ENCODE data around the gene CLDN7.

The CLDN7 gene

GRCh38 chr17:7236808-7237207 is 25.5 kb downstream of the CLDN7 start:
- DNase-seq (ENCODE audit: low spot score) = no peak

GRCh38 chr17:7235693-7236665 is 26.3 kb downstream of the CLDN7 start:
- DNase-seq (ENCODE audit: low spot score) = no peak

DNA sequence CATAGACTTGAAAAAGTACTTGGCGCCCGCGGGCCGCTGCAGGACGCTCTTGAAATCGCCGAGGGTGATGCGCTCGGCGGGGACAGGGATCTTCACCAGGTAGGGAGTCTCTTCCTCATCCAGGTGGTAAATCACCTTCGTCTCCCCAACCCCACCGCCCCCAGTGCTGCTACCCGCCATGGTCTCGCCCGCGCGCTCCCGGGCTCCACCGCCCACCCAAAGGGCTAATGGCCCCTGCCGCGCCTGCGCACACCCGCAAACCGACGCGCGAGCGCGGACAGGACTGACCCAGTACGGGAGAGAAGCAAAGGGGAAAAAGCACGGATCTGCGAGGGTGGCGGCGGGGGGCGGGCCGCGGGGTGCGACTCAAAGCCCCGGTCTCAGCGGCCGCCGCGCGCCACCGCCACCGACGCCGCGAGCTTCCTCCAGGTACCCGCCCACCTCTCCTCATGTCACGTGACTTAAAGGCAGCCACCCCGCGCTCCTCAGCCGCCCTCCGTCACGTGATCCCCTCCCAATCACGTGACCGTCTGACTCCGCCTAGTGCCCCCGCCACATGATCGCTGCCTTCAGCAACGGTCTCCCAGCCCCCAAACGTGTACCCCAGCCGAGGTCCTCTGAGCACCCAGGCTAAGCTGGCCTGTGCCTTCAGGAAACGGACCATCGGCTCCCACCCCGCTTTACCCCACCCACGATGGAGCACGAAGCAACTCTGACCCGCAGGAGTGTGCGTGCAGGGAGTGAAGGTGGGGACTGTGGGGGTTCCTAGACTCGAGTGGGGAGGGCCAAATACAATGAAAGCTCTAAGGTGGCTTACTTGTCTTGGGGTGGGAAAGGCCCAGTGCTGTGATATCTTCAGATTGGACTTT is 28.0 kb downstream of the CLDN7 start, which contains the start of gene DVL2:
Gene DVL2, minus strand, starts transcription at position 435 of the 869 bp plus-strand sequence. Its CDS starts 255 bp downstream, at position 180.
- peak; percentile 94 for DNase-seq (ENCODE audit: low spot score)

GRCh38 chr17:7233701-7234082 is 28.6 kb downstream of the CLDN7 start:
- no peak for DNase-seq (ENCODE audit: low spot score)

- no peak for DNase-seq (ENCODE audit: low spot score)
These were observed 30.2 kb downstream of the CLDN7 start for GRCh38 chr17:7232114-7232513.

DNA sequence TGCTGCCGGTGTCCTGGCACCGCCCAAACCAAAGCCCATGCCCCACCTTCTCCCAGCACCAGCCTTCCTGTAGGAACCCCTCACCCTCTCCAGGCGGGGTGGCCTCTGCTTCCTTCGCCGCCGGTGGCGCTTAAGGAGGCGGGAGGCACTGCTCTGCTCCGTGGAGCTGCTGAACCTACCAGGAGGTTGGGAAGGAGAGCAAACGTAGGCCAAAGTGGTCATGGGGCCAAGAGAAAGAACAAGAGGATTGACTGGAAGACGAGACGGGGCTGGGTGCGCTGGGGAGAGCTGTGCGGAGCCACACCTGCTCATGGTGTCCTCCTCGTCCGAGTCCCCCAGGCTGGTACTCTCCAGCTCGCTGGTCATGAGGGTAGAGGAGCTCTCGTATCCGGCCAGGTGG is 32.8 kb downstream of the CLDN7 start:
- DNase-seq (ENCODE audit: low spot score) = no peak

DNA sequence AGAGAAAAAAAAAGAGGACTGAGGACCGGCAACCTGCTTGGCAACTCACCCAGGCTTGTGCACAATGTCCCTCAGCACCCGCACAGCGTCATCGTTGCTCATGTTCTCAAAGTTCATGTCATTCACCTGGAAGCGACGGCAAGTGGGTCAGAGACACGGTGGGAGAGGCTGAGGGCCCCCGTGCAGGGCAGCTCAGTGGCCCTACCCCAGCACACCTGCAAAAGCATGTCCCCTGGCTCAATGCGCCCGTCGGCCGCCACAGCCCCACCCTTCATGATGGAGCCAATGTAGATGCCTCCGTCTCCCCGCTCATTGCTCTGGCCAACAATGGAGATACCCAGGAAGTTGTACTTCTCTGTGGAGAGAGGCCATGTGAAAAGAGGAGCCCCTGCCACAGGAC is 33.4 kb downstream of the CLDN7 start:
- DNase-seq (ENCODE audit: low spot score) = peak; percentile 1

DNA sequence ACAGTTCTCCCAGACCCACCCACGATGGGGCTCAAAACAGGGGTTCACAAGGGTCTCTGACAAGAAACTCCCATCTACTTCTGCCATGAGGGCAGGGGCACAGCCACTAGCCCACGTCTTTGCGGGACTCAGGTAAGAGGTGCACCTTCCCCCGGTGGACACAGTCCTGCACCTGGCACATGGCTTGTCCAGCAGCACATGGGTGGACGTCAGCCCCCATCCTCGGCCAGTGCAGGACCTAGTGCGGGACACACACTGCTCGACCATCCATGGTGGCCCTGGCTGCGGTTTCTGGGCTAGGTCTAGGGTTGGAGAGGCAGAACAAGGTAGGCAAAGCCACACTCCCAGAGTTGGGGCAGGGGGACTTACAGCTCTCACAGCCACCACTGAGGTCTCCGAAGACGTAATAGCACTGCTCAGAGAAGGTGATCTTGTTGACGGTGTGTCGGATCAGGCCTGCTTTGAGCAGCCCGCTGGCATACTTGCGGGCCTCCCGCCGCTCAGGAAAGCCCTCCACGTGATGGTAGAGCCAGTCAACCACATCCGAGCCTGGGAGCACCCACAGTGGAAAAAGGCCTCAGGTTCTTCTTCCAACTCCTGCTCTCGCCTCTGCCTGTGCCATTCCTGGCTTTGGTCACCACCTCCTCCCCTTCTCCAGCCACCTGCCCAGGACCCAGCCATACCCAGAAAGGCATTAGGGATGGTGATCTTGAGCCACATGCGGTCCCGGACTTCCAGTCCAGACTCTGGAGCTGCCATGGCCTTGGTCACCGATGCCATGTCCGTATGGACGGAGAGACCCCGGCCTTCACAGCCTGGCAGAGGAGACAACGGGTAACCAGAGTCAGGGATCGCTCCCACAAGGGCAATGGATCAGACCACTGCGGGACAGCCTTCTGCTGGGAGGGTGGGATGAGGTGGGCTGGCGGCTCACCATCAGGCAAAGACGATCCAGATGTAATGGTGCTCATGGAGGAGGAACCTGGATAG is 35.3 kb downstream of the CLDN7 start:
- DNase-seq (ENCODE audit: low spot score) = no peak

GRCh38 chr17:7225711-7226331 is 36.5 kb downstream of the CLDN7 start:
- no peak for DNase-seq (ENCODE audit: low spot score)

DNA sequence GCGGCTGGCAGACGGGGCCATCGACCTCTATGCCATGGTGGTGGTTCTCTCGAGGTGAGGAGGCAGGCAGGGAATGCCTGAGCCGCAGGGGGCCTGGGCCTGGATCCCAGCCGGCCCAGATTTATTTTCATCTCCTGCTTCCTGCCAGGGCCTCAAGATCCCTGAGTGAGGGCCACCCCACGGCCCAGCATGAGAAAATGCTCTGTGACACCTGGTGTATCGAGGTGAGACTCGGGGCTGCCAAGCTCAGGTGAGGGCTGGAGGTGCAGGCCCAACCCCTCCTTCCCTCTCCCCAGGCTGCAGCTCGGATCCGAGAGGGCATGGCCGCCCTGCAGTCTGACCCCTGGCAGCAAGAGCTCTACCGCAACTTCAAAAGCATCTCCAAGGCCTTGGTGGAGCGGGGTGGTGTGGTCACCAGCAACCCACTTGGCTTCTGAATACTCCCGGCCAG is 37.6 kb downstream of the CLDN7 start:
- no peak for DNase-seq (ENCODE audit: low spot score)

DNA sequence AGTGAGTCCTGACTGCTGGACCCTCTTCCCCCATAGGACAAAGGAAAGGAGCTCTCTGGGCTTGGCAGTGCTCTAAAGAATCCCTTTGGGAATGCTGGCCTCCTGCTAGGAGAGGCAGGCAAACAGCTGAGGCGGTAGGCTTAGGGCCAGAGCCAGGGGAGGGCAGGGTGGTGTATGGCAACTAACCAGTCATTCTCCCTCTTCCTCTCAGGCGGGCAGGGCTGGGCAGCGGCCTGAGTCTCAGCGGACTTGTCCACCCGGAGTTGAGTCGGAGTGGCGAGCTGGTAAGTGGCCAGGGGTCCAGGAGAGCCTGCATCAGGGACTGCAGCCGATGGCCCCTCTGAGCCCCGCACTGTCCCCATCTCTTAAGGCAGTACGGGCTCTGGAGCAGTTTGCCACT is 38.2 kb downstream of the CLDN7 start:
- no peak for DNase-seq (ENCODE audit: low spot score)

- no peak for DNase-seq (ENCODE audit: low spot score)
These were observed 38.9 kb downstream of the CLDN7 start for GRCh38 chr17:7223375-7223774.

DNA sequence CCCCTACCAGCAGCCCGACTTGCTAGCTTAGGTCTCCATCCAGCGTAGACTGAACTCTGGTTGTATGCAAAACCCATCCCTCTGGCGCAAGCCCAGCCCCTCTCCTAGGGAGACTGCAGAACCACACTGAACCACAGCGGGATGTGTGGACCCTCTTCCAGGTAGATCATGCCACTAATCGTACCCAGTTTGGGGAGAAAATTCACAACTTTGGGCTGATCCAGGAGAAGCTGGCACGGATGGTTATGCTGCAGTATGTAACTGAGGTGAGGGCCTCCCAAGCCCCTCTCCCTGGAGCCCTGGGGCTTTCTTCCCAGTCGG is 39.3 kb downstream of the CLDN7 start:
- no peak for DNase-seq (ENCODE audit: low spot score)

GRCh38 chr17:7222093-7222971 is 39.9 kb downstream of the CLDN7 start:
- DNase-seq (ENCODE audit: low spot score) = no peak

DNA sequence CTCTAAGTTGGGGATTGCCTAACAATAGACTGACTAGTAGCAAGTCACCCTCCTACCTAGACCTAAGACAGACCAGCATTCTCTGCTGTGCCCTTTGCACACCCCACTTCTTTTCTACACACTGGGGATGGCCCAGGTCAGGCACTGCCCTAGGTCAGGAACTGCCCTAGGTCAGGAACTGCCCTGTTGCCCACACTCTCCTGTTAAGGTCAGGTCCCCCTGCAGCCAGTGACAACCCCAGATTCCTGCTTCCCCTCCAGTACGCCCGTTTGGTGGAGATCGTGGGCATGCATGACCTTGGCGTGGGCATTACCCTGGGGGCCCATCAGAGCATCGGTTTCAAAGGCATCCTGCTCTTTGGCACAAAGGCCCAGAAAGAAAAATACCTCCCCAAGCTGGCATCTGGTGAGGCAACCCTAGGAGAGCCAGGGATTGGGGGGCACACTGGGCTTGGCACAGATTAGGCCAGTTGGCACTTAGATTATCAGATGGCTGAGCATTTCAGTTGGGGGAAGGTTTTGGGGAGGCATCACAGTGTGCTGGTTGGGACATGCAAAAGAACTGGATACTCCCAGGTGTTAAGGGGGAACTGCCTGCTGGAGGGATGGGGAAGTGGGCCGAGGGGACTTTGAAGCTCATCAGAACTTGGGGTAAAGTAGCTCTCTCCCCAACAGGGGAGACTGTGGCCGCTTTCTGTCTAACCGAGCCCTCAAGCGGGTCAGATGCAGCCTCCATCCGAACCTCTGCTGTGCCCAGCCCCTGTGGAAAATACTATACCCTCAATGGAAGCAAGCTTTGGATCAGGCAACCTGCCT is 40.8 kb downstream of the CLDN7 start:
- DNase-seq (ENCODE audit: low spot score) = no peak

DNA sequence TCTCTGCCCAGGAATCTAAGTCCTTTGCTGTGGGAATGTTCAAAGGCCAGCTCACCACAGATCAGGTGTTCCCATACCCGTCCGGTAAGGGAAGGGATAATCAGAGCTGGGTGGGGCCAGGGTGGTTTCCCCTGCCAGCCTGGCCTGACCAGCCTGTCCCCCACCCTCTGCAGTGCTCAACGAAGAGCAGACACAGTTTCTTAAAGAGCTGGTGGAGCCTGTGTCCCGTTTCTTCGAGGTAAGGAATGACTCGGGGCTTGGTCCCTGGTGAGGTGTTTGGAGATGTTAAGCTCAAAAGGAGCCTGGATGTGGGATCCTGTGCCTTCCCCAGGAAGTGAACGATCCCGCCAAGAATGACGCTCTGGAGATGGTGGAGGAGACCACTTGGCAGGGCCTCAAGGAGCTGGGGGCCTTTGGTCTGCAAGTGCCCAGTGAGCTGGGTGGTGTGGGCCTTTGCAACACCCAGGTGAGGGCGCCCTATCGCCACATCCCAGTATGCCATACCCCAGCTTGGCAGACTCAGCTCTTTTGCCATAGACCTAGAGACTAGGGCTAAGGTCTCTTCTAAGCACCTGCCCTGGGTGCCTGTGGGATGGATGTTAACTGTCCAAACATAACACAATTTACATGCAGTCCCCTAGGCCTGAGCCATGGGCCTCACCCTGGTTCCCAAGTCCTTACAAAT is 41.5 kb downstream of the CLDN7 start:
- peak; percentile 60 for DNase-seq (ENCODE audit: low spot score)

DNA sequence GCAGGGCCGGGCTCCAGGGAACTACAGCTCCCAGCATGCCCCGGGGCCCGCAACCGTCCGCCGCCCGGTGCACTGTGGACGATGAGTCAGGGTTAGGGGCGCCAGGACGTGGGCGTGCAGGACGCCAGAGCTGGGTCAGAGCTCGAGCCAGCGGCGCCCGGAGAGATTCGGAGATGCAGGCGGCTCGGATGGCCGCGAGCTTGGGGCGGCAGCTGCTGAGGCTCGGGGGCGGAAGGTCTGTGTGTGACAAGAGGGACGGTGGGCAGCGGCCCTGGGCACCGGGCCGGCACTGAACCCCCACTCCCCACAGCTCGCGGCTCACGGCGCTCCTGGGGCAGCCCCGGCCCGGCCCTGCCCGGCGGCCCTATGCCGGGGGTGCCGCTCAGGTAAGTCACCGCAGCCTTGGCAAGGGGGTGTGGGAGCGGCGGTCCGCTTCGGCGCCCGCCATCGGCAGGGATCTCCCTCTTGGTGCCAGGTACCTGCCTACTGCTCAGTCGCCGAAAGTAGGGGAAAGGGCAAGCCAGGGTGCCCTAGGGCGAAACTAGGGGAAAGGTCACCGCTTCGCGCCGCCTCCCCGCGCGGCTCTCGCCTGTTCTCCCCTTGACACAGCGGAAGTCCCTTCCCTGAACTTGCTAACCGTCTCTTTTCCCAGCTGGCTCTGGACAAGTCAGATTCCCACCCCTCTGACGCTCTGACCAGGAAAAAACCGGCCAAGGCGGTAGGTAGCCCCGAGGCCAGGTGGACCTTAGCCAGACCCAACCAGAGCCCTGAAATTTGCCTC is 42.3 kb downstream of the CLDN7 start, which contains the start of the genes ACADVL and DLG4:
Gene ACADVL, plus strand, starts transcription at position 127 of the 781 bp plus-strand sequence. Its CDS starts 47 bp downstream, at position 174.
Gene DLG4, minus strand, starts transcription at position 25 of the 781 bp plus-strand sequence.
- DNase-seq (ENCODE audit: low spot score) = peak; percentile 88
